ENCODE measurements around the gene TRIM40.

DNA sequence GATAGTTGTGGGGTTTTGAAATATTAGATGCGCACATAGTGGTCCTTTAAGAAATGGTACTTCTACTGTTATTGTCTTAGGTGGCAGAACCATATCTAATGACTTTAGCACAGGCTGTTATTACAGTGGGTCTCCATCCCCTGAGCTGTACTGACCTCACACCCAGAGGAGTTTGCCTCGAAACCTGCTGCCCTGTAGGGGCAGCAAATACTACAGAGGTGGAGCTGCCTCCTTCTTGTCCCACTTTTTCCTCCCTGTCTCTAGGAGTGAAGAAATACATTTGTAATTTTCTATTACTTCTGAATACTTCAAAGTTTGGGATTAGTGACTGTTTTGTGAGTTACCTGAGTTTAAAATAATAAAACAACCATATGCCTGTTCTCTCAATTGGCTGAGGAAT is 31.3 kb upstream of the TRIM40 start:
- TF ChIP-seq, protein P1, sequence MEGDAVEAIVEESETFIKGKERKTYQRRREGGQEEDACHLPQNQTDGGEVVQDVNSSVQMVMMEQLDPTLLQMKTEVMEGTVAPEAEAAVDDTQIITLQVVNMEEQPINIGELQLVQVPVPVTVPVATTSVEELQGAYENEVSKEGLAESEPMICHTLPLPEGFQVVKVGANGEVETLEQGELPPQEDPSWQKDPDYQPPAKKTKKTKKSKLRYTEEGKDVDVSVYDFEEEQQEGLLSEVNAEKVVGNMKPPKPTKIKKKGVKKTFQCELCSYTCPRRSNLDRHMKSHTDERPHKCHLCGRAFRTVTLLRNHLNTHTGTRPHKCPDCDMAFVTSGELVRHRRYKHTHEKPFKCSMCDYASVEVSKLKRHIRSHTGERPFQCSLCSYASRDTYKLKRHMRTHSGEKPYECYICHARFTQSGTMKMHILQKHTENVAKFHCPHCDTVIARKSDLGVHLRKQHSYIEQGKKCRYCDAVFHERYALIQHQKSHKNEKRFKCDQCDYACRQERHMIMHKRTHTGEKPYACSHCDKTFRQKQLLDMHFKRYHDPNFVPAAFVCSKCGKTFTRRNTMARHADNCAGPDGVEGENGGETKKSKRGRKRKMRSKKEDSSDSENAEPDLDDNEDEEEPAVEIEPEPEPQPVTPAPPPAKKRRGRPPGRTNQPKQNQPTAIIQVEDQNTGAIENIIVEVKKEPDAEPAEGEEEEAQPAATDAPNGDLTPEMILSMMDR (IDR thresholded peaks at IDR 0.05; ENCODE audit: low read depth, low read length), result peak; percentile 10
- no peak for TF ChIP-seq POLR2A (IDR thresholded peaks at IDR 0.05; ENCODE audit: extremely low read depth, insufficient read length)
